Measurements from ENCODE around the gene SRPK2. TPM values are rescaled to one million over a fixed set of nuclear protein-coding genes. Genes with fewer than 3 reads are reported as not detected.

Gene SRPK2
- total and polyA plus RNA-seq, 2 of the 8 experiments (the other 6 are each of a cell fraction or from before 2014, with no cell fraction given): 10.0 to 47.1 TPM

- no peak for TF ChIP-seq CHD7 (IDR thresholded peaks at IDR 0.05; ENCODE audit: insufficient replicate concordance, low read length)
- TF ChIP-seq ASH2L (IDR thresholded peaks at IDR 0.05; ENCODE audit: low read length): no peak
- no peak for TF ChIP-seq TAF7 (optimal IDR thresholded peaks at IDR 0.05; ENCODE audit: borderline replicate concordance, low read depth, low read length)
- TF ChIP-seq ATF3 (IDR thresholded peaks at IDR 0.05; ENCODE audit: insufficient read depth, low read depth, low read length): no peak
- no peak for TF ChIP-seq YY1 (IDR thresholded peaks at IDR 0.05; ENCODE audit: low read depth, low read length)
- no peak for TF ChIP-seq GTF2F1 (IDR thresholded peaks at IDR 0.05; ENCODE audit: borderline replicate concordance, low read depth, low read length)
Measured at GRCh38 chr7:105238198-105238765, 150.4 kb downstream of the SRPK2 start (continued).
